Activated CD4-positive, CD25-positive, alpha-beta regulatory T cell (primary cell): ENCODE results near the gene SKOR1.

Experiments used
- DNase-seq, 4 experiments: peaks; one replicate each; lab custom pipeline; 2025; lab: John Stamatoyannopoulos, UW

The SKOR1 gene

GRCh38 chr15:67824976-67825880 lies at the start of gene SKOR1:
Gene SKOR1, plus strand, starts transcription at chr15:67825509. Its CDS starts 94 bp downstream, at chr15:67825603.
- no peak for DNase-seq

DNA sequence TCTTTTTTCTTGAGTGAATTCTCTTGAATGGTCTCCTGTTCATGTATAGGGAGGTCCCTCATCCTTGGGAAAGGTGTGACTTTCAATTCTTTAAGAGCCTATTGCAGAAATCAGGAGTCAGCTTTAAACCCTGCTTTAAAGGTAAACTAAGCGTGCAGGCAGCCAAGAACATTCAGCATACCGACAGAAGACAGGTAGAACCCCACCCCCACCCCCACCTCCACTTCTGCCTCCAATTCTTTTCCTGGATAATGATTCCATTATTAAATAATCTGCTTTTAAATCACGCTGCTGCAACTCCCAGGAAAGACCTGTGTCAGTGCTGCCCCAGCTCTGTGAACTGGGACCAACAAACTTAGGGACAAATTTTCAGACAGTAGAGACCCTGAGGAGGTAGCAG lies 49.3 kb upstream of the SKOR1 start:
- DNase-seq = no peak

DNA sequence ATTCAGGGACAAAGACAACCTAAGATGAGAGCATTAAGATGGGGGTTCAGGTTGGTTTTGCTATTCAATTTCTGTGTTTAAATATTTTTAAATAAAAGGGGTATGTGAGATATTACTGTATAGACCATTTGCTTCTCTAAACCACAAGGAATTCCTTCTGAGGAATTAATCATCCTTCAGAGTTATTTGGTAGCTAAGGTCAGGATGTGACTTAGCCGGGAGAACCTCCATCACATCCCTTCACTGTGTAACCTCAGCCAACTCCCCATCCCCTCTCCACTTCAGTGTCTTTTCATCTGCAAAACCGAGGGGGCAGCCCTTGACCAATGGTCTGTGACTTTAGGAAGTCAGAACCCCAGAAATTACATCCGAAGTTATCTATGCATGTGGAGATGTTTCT lies 48.7 kb upstream of the SKOR1 start:
- DNase-seq = no peak

DNA sequence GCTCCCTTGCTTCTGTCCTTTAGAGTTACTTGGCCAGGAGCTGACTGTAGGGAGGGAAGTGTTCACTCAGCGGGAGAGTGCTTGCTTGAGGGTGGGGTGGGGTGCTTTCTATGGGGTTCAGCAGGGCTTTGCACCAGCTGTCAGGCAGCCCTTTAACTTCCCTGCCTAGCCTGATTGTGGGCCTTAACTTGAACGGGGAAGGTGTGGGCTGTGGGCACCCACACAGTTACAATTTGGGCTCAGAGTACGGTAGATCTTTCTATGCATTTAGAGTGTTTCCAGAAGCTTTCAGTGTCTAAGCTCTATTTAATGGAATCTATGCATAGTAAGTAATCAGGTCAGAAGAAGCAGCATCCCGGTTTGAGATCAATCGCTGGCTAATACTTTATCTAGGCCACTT lies 48.2 kb upstream of the SKOR1 start:
- no peak for DNase-seq

- DNase-seq = no peak
These were observed 47.5 kb upstream of the SKOR1 start for GRCh38 chr15:67777773-67778172.

- no peak for DNase-seq
These were observed 46.3 kb upstream of the SKOR1 start for GRCh38 chr15:67778968-67779548.

DNA sequence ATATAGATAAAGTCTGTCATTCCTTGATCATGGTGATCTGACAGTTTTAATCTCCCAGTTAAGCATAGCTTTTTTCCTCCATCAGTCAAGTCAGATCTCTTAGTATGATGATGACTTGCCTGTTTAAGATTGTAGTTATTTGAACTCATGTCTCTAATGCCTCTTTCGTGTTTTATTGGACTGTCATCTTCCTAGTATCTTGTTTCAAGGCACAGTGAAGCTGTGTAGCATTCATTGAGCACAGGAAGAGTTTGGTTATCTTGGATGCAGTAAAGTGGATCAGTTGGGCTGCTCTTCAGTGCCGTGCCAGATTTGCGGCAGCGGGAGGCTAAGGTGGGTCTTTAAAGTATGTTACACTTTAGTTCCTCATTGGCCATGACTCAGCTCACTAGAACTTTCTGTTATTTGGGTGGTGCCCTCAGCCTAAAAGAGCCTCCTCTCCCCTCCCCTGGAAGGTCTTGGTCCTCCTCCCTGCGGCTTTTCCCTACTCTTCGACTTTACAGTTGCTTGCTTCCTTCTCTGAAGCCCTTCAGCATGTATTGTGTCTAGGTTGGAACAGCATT lies 45.7 kb upstream of the SKOR1 start:
- DNase-seq = no peak

- no peak for DNase-seq
These were observed 44.2 kb upstream of the SKOR1 start for GRCh38 chr15:67781061-67781460.

- DNase-seq = no peak
These were observed 43.2 kb upstream of the SKOR1 start for GRCh38 chr15:67781907-67782690.

GRCh38 chr15:67782691-67782991 lies 42.7 kb upstream of the SKOR1 start:
- DNase-seq = no peak

DNA sequence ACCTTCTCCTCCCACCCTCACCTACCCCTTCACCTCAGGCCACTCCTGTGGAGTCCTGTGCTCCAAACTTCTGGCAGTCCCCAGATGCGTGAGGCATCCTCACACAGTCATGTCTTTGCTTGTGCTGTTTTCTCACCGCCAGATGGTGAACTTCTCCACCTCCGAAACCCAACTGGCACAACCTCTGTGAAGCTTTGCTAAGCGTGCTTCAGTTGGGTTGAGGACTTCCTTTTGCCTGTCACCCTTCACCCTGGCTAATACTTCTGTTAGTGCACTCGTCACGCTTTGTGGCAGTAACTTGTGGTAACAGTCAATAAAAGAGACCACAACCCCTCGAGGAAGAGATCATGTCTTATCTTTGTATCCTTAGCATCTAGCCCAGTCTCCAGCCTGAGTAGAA lies 42.0 kb upstream of the SKOR1 start:
- DNase-seq = no peak

DNA sequence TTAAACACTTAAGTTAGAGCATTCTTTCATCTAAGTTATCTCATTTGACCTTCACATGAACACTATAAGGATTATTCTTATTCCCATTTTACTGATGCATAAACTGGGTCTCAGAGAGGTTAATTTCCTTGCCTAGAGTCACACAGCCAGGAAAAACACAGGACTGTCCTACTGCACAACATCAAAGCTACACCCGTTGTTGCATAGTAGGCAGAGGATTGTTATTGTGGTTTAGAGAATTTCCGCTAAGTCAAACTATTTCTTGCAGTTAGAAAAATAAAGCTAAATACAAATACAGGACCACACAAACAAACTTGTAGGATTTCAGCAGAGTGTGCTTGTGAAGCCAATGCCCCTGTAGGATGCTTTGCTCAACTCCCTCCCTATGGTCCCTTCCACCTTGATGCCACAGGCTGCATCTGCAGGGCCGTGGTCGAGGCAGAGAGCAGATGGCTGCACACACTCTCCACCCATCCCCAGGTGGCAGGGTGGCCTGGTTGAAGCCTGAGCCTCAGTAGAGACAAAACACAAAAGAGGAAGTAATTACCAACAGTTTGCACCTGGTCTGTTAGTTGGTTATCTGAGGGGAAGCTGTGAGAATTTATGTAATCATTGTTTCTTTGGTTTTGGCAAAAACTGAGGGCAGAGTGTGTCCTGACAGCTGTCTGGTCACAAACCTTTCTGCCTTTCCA lies 41.1 kb upstream of the SKOR1 start:
- no peak for DNase-seq

- no peak for DNase-seq
These were observed 40.4 kb upstream of the SKOR1 start for GRCh38 chr15:67784856-67785430.

DNA sequence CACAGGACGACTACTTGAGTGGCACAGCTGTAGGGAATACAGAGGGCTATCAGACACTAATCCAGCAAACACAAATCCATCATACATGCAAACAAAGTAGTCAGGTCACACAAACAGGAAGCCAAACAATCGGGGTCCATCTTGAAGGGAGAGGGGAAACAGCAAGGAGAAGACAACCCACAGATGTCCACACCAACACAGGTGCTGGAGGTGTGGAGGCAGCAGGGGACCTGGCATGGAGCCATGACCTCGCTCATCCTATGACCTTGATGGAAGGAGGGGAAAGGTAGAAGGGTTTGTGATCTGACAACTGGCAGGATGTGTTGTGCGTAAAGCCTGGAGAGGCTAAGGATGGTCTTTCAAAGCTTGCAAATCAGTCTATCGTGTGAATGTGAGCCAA lies 39.9 kb upstream of the SKOR1 start:
- DNase-seq = no peak

- DNase-seq = no peak
These were observed 38.7 kb upstream of the SKOR1 start for GRCh38 chr15:67786646-67787045.

- no peak for DNase-seq
These were observed 36.3 kb upstream of the SKOR1 start for GRCh38 chr15:67788986-67789385.

DNA sequence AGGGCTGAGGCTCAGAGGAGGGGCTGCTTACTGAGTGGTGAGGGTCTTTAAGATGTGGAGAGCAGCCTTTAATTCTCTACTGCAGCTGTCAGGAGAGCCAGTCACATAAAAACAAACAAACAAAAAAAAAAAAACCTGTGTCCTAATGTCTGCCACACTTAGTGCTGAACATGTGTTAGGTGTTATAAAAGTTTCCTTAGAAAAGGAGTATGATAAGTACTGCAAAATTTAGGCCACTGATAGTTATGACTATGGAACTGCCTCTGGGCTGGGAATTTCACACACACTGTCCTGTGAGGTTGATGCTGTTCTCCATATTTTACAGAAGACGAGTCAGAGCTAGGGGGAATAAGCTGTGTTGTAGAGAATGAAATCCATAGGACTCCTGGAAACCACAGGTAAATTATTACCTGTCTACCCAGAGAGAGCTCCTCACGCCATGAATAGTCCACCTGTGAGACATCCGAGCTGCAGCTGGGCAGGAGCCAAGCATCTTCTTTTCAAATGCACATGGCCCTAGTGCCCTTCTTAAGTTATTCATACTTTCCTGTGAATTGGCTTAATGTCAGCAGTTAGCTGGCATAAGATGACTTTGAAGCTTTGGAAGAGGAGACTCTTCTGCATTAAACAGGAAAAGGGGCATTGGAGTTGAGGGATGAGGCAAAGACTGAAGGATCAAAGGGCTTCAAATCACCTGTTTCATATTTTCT lies 34.5 kb upstream of the SKOR1 start:
- DNase-seq = no peak

GRCh38 chr15:67792250-67792942 lies 32.9 kb upstream of the SKOR1 start:
- DNase-seq = no peak

DNA sequence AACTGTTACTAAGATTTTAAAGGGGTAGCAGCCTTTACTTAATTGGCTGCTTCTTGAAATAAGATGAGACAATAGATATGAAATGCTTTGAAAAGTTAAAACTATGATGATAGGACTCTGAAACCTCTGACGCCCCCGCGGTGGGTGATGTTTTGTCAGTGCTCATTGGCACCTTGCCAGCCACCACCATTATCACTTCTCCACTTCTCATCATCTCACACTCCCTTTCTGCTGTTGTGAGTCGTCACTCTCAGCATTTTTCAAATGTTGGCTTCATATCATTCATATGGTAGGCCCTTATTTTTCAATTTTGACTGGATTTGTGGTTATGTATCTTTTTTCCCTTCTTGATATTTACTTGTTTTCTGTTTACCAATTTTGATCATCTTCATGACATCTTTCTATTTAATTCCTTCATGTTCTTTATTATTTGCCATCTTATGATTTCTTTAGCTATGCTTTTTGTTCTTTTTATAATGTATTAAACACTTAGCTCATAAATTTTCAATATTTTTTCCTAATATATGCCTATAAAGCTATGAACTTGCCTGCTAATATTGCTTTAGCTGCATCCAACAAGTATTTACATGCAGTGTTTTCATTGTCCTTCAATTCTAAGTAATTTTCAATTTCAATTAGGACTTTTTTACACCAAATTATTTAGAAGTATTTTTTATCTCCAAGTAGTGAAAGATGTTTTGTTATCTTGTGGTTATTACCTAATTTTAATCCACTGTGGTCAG lies 30.3 kb upstream of the SKOR1 start:
- DNase-seq = no peak
